Liver (tissue), 9 donors: ENCODE data around the gene ANKRD13D. TPM values are rescaled to one million over a fixed set of nuclear protein-coding genes. Genes with fewer than 3 reads are reported as not detected.

ENCODE experiments used
- DNase-seq: peaks from one replicate; pipeline ENCODE4 v3.0.0-alpha.2; 2017; ENCODE audit warnings: low spot score
- H3K27ac ChIP-seq, 2 donors: one replicate each; pipeline ENCODE4 v1.7.0; 2013; ENCODE audit warnings: inconsistent platforms in 2 of 2, low read length in 2 of 2, control low read depth in 1 of 2, low read depth in 1 of 2, mild to moderate bottlenecking in 1 of 2
- H3K27me3 ChIP-seq, 4 donors: one replicate each; pipeline versions ENCODE4 v1.6.1 to v1.7.0; 2013; ENCODE audit warnings: low read length in 3 of 4, inconsistent platforms in 1 of 4, mild to moderate bottlenecking in 1 of 4, moderate library complexity in 1 of 4; ENCODE audit not compliant: control insufficient read depth in 4 of 4, insufficient read depth in 4 of 4
- H3K36me3 ChIP-seq, 4 donors: one replicate each; pipeline versions ENCODE4 v1.6.1 to v1.7.0; 2013; ENCODE audit warnings: low read length in 3 of 4, mild to moderate bottlenecking in 3 of 4, low read depth in 1 of 4, moderate library complexity in 1 of 4; ENCODE audit not compliant: control insufficient read depth in 4 of 4, insufficient read depth in 3 of 4
- H3K4me1 ChIP-seq, 4 donors: one replicate each; pipeline versions ENCODE4 v1.6.1 to v1.7.0; 2013; ENCODE audit warnings: low read length in 3 of 4, mild to moderate bottlenecking in 3 of 4, moderate library complexity in 1 of 4; ENCODE audit not compliant: control insufficient read depth in 4 of 4, insufficient read depth in 4 of 4
- H3K4me3 ChIP-seq, 3 donors: one replicate each; pipeline versions ENCODE4 v1.6.1 to v1.7.0; 2013; ENCODE audit warnings: low read length in 3 of 3, control low read depth in 1 of 3, low read depth in 1 of 3, mild to moderate bottlenecking in 1 of 3
- H3K9ac ChIP-seq, 2 donors: one replicate each; pipeline ENCODE4 v1.7.0; 2013; ENCODE audit warnings: low read length in 2 of 2, mild to moderate bottlenecking in 2 of 2, moderate library complexity in 2 of 2, control low read depth in 1 of 2, low read depth in 1 of 2
- H3K9me3 ChIP-seq, 4 donors: one replicate each; pipeline versions ENCODE4 v1.6.1 to v1.7.0; 2013; ENCODE audit warnings: low read length in 3 of 4; ENCODE audit not compliant: control insufficient read depth in 4 of 4
- EGR1 ChIP-seq, 2 donors: IDR thresholded peaks; 2 replicates each; pipeline ENCODE4 v1.6.1; 2016 to 2018; ENCODE audit warnings: antibody characterized with exemption in 2 of 2, low read depth in 2 of 2
- FOXA1 ChIP-seq: IDR thresholded peaks from 2 replicates; pipeline ENCODE4 v1.6.1; 2016; ENCODE audit warnings: antibody characterized with exemption
- FOXA2 ChIP-seq: IDR thresholded peaks from 2 replicates; pipeline ENCODE4 v1.6.1; 2016; ENCODE audit warnings: antibody characterized with exemption
- GABPA ChIP-seq, 2 donors: IDR thresholded peaks in 1 of 2; conservative IDR thresholded peaks in 1 of 2; 2 replicates each; pipeline ENCODE4 v1.6.1; 2016; ENCODE audit warnings: antibody characterized with exemption in 2 of 2, mild to moderate bottlenecking in 1 of 2, moderate library complexity in 1 of 2
- HNF4A ChIP-seq, 2 donors: conservative IDR thresholded peaks; 2 replicates each; pipeline ENCODE4 v1.6.1; 2016; ENCODE audit warnings: antibody characterized with exemption in 2 of 2, mild to moderate bottlenecking in 2 of 2
- NR2F2 ChIP-seq: IDR thresholded peaks from 2 replicates; pipeline ENCODE4 v1.6.1; 2016; ENCODE audit warnings: antibody characterized with exemption
- RAD21 ChIP-seq, 2 donors: IDR thresholded peaks; 2 replicates each; pipeline ENCODE4 v1.6.1; 2016; ENCODE audit warnings: antibody characterized with exemption in 2 of 2, mild to moderate bottlenecking in 2 of 2
- RXRA ChIP-seq, 2 donors: IDR thresholded peaks; 2 replicates each; pipeline ENCODE4 v1.6.1; 2017 to 2018; ENCODE audit warnings: antibody characterized with exemption in 2 of 2, mild to moderate bottlenecking in 1 of 2
- SP1 ChIP-seq: IDR thresholded peaks from 2 replicates; pipeline ENCODE4 v1.6.1; 2018; ENCODE audit warnings: antibody characterized with exemption, mild to moderate bottlenecking
- TAF1 ChIP-seq: conservative IDR thresholded peaks from 2 replicates; pipeline ENCODE4 v1.6.1; 2016; ENCODE audit warnings: antibody characterized with exemption, mild to moderate bottlenecking
- YY1 ChIP-seq: IDR thresholded peaks from 2 replicates; pipeline ENCODE4 v1.6.1; 2016; ENCODE audit warnings: antibody characterized with exemption, mild to moderate bottlenecking
- WGBS: extraction: QIAGEN DNeasy Blood & Tissue Kit; methylation state at CpG from one replicate; pipeline ENCODE4 v1.1.7; 2013; 5-methylcytosine and 5-hydroxymethylcytosine counted together
- polyA plus RNA-seq, 2 donors: library from polyadenylated mRNA; stranded (reverse) in 1 of 2; unstranded in 1 of 2; fragments of 200-250 nt in 1 of 2; fragments of >200 nt in 1 of 2; fragmentation: Nextera tagmentation in 1 of 2; extraction: Ambion mirVana in 1 of 2; gene quantifications; one replicate each; pipeline versions ENCODE4 v1.2.1 to v1.2.3, GENCODE V29; 2013 to 2015
- total RNA-seq, 2 donors: library from RNA; depleted of rRNA; stranded (reverse); fragments of >200 nt; gene quantifications; one replicate each; pipeline ENCODE4 v1.2.3, GENCODE V29; 2014
- TF ChIP-seq, protein P1 (sequence below): IDR thresholded peaks from 2 replicates; pipeline ENCODE4 v1.6.1; 2016; ENCODE audit warnings: antibody characterized with exemption
- TF ChIP-seq, protein P2 (sequence below): IDR thresholded peaks from 2 replicates; pipeline ENCODE4 v1.6.1; 2016; ENCODE audit warnings: antibody characterized with exemption
- TF ChIP-seq, protein P3 (sequence below): IDR thresholded peaks from 2 replicates; pipeline ENCODE4 v1.6.1; 2016; ENCODE audit warnings: antibody characterized with exemption, mild to moderate bottlenecking
- TF ChIP-seq, protein P4 (sequence below): fragments of 150-350 bp; IDR thresholded peaks from 2 replicates; pipeline ENCODE4 v1.5.1; 2017; ENCODE audit warnings: improper control_type of control experiment, low read depth, low read length; ENCODE audit not compliant: missing input control
- TF ChIP-seq, protein P5 (sequence below): IDR thresholded peaks from 2 replicates; pipeline ENCODE4 v1.6.1; 2016; ENCODE audit warnings: antibody characterized with exemption
- donor health status: healthy.
- donor health status: healthy.
- donor health status: healthy.
- donor health status: healthy.
- donor health status: healthy.

Gene ANKRD13D
- 10 to 100 TPM in 1 of 2 donors, 1 to 10 TPM in 1; 5.6 to 15.0 TPM for total RNA-seq
- polyA plus RNA-seq, result 1 to 10 TPM; 5.5 to 6.1 TPM

DNA sequence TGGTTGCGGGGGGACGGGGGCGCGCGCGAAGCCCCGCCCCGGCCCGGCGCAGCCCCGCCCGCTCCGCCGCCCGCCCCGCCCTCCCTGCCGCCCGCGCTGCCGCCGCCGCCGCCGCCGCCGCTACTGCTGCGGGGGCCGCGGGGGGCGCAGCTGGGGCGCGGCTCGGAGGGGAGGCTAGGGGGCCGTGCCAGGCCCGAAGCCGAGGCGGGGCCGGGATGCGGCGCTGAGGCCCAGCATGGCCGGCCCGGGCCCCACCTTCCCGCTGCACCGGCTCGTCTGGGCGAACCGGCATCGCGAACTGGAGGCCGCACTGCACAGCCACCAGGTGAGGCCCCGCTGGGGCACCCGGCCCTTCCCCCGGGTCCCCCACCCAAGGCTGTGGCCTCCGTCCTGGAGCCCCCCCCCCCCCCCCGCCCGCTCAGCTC lies at the start of gene ANKRD13D:
TSS of gene ANKRD13D (plus strand) at position 78 of the 425 bp plus-strand sequence. CDS start at position 236, 158 bp downstream.
- WGBS, result under 1% methylated on average over 56 of the region's 56 CpGs
- no peak for DNase-seq
- Histone ChIP-seq H3K9me3 (no peaks in the 10 kb centered on the region), H3K4me1 (peaks cover 0 to 24% (median 14%) of the 10 kb centered on the region in 4 donors), H3K27ac (peak within 1 kb of the TSS; percentile 88 to 94), H3K9ac (peak within 1 kb of the TSS; percentile 50 to 51), H3K4me3 (peak within 1 kb of the TSS; percentile 36 to 86 (median 53)), H3K27me3 (no peaks in the 10 kb centered on the region), H3K36me3 (peaks cover under 1 to 16% (median 6%) of the 10 kb centered on the region in 4 donors)
- TF ChIP-seq FOXA2 (no peak), TAF1 (no peak), EGR1 (IDR thresholded peaks at IDR 0.05; ENCODE audit: low read depth in 2 of 2) (no peak), GABPA (IDR thresholded peaks at IDR 0.05 in 1 of 2, conservative IDR thresholded peaks at IDR 0.05 in 1 of 2) (no peak), YY1 (no peak), RXRA (IDR thresholded peaks at IDR 0.05) (no peak), HNF4A (conservative IDR thresholded peaks at IDR 0.05) (no peak), SP1 (no peak), RAD21 (IDR thresholded peaks at IDR 0.05) (no peak), NR2F2 (no peak), FOXA1 (no peak)
- TF ChIP-seq, protein P1, sequence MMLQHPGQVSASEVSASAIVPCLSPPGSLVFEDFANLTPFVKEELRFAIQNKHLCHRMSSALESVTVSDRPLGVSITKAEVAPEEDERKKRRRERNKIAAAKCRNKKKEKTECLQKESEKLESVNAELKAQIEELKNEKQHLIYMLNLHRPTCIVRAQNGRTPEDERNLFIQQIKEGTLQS, result no peak
- TF ChIP-seq, protein P2, sequence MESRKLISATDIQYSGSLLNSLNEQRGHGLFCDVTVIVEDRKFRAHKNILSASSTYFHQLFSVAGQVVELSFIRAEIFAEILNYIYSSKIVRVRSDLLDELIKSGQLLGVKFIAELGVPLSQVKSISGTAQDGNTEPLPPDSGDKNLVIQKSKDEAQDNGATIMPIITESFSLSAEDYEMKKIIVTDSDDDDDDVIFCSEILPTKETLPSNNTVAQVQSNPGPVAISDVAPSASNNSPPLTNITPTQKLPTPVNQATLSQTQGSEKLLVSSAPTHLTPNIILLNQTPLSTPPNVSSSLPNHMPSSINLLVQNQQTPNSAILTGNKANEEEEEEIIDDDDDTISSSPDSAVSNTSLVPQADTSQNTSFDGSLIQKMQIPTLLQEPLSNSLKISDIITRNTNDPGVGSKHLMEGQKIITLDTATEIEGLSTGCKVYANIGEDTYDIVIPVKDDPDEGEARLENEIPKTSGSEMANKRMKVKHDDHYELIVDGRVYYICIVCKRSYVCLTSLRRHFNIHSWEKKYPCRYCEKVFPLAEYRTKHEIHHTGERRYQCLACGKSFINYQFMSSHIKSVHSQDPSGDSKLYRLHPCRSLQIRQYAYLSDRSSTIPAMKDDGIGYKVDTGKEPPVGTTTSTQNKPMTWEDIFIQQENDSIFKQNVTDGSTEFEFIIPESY, result no peak
- TF ChIP-seq, protein P3, sequence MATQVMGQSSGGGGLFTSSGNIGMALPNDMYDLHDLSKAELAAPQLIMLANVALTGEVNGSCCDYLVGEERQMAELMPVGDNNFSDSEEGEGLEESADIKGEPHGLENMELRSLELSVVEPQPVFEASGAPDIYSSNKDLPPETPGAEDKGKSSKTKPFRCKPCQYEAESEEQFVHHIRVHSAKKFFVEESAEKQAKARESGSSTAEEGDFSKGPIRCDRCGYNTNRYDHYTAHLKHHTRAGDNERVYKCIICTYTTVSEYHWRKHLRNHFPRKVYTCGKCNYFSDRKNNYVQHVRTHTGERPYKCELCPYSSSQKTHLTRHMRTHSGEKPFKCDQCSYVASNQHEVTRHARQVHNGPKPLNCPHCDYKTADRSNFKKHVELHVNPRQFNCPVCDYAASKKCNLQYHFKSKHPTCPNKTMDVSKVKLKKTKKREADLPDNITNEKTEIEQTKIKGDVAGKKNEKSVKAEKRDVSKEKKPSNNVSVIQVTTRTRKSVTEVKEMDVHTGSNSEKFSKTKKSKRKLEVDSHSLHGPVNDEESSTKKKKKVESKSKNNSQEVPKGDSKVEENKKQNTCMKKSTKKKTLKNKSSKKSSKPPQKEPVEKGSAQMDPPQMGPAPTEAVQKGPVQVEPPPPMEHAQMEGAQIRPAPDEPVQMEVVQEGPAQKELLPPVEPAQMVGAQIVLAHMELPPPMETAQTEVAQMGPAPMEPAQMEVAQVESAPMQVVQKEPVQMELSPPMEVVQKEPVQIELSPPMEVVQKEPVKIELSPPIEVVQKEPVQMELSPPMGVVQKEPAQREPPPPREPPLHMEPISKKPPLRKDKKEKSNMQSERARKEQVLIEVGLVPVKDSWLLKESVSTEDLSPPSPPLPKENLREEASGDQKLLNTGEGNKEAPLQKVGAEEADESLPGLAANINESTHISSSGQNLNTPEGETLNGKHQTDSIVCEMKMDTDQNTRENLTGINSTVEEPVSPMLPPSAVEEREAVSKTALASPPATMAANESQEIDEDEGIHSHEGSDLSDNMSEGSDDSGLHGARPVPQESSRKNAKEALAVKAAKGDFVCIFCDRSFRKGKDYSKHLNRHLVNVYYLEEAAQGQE, result no peak
- TF ChIP-seq, protein P4, sequence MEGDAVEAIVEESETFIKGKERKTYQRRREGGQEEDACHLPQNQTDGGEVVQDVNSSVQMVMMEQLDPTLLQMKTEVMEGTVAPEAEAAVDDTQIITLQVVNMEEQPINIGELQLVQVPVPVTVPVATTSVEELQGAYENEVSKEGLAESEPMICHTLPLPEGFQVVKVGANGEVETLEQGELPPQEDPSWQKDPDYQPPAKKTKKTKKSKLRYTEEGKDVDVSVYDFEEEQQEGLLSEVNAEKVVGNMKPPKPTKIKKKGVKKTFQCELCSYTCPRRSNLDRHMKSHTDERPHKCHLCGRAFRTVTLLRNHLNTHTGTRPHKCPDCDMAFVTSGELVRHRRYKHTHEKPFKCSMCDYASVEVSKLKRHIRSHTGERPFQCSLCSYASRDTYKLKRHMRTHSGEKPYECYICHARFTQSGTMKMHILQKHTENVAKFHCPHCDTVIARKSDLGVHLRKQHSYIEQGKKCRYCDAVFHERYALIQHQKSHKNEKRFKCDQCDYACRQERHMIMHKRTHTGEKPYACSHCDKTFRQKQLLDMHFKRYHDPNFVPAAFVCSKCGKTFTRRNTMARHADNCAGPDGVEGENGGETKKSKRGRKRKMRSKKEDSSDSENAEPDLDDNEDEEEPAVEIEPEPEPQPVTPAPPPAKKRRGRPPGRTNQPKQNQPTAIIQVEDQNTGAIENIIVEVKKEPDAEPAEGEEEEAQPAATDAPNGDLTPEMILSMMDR, result no peak
- TF ChIP-seq, protein P5, sequence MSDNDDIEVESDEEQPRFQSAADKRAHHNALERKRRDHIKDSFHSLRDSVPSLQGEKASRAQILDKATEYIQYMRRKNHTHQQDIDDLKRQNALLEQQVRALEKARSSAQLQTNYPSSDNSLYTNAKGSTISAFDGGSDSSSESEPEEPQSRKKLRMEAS, result no peak
